Measurements from ENCODE around the gene PAQR9. TPM values are rescaled to one million over a fixed set of nuclear protein-coding genes. Genes with fewer than 3 reads are reported as not detected.

PAQR9 gene
- total and polyA plus RNA-seq, 7 experiments from 2014 or later: not detected

GRCh38 chr3:142934128-142934886 is 29.2 kb downstream of the PAQR9 start:
- Histone ChIP-seq H3K27me3 (ENCODE audit: control insufficient read depth in 2 of 2, insufficient read depth in 2 of 2, low read length in 2 of 2) (no peaks in the 10 kb centered on the region), H3K4me1 (ENCODE audit: control insufficient read depth in 2 of 2, insufficient read depth in 2 of 2, low read length in 2 of 2) (no peaks in the 10 kb centered on the region), H3K36me3 (ENCODE audit: control insufficient read depth in 2 of 3, insufficient read depth in 3 of 3, low read length in 3 of 3) (no peaks in the 10 kb centered on the region), H3K27ac (ENCODE audit: low read depth, low read length) (no peak overlapping the region), H3K9me3 (ENCODE audit: control insufficient read depth in 2 of 3, low read length in 3 of 3) (no peaks in the 10 kb centered on the region), H3K4me3 (ENCODE audit: low read length) (no peak overlapping the region)
- H3K4me3 Mint-ChIP-seq: no peak overlapping the region
- H3K9me3 Mint-ChIP-seq: no peaks in the 10 kb centered on the region
- no peaks in the 10 kb centered on the region for H3K36me3 Mint-ChIP-seq
- ATAC-seq: no peak
- peaks cover 0 to 1% (median 0%) of the 10 kb centered on the region in 7 donors for H3K4me1 Mint-ChIP-seq
- H3K27me3 Mint-ChIP-seq: peaks cover 0 to 14% (median 5%) of the 10 kb centered on the region in 5 donors
- ChIA-PET CTCF (no interaction called here), POLR2A (no interaction called here)
- no peak overlapping the region for H3K27ac Mint-ChIP-seq
- intact Hi-C loops (cut with micrococcal nuclease): no loop called here
- DNase-seq: no peak

DNA sequence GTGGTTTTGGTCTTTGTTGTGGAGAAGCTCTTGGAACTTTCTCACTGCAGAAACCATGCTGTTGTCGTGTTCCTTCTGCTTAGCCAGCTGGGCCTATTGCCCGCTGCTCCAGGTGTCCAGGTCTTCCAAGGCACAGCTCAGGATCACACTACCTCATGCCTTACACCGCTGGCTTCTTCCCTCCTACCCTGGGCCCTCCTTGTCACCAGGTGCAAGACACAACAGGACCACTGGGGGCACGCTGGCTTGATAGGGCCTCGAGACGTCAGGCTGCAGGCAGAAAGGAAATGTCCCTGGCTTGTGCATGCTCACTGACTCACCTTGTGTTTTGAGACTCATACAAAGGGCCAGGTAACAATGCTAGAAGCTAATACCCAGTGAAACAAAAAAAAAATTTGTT is 32.3 kb downstream of the PAQR9 start:
- no peaks in the 10 kb centered on the region for H3K4me1 Mint-ChIP-seq
- DNase-seq (no peak), ATAC-seq (peak; percentile 64)
- H3K4me3 Mint-ChIP-seq: no peak overlapping the region
- ChIA-PET CTCF (no interaction called here), POLR2A (interaction anchor here (0.6 kb wide), 1 partner anchor 664 kb away, joined by 3 read pairs; no protein-coding TSS in a partner anchor)
- Histone ChIP-seq H3K4me3 (ENCODE audit: low read length) (no peak overlapping the region), H3K27ac (ENCODE audit: low read depth, low read length) (no peak overlapping the region), H3K27me3 (ENCODE audit: control insufficient read depth in 2 of 2, insufficient read depth in 2 of 2, low read length in 2 of 2) (no peaks in the 10 kb centered on the region), H3K4me1 (ENCODE audit: control insufficient read depth in 2 of 2, insufficient read depth in 2 of 2, low read length in 2 of 2) (no peaks in the 10 kb centered on the region), H3K9me3 (ENCODE audit: control insufficient read depth in 2 of 3, low read length in 3 of 3) (no peaks in the 10 kb centered on the region), H3K36me3 (ENCODE audit: control insufficient read depth in 2 of 3, insufficient read depth in 3 of 3, low read length in 3 of 3) (no peaks in the 10 kb centered on the region)
- H3K27ac Mint-ChIP-seq: no peak overlapping the region
- no peaks in the 10 kb centered on the region for H3K9me3 Mint-ChIP-seq
- peaks cover 9 to 21% (median 17%) of the 10 kb centered on the region in 5 donors for H3K27me3 Mint-ChIP-seq
- intact Hi-C loops (cut with micrococcal nuclease): no loop called here
- no peaks in the 10 kb centered on the region for H3K36me3 Mint-ChIP-seq

GRCh38 chr3:142930463-142930862 is 33.0 kb downstream of the PAQR9 start:
- H3K4me3 ChIP-seq (ENCODE audit: low read length): no peak overlapping the region
- ATAC-seq (no peak), DNase-seq (no peak)
- Mint-ChIP-seq H3K36me3 (no peaks in the 10 kb centered on the region), H3K4me3 (no peak overlapping the region), H3K9me3 (no peaks in the 10 kb centered on the region), H3K4me1 (no peaks in the 10 kb centered on the region), H3K27ac (no peak overlapping the region), H3K27me3 (peaks cover 11 to 28% (median 23%) of the 10 kb centered on the region in 5 donors)
- no peaks in the 10 kb centered on the region for H3K4me1 ChIP-seq (ENCODE audit: control insufficient read depth in 2 of 2, insufficient read depth in 2 of 2, low read length in 2 of 2)
- CTCF ChIA-PET: no interaction called here
- POLR2A ChIA-PET: no interaction called here
- no peaks in the 10 kb centered on the region for H3K36me3 ChIP-seq (ENCODE audit: control insufficient read depth in 2 of 3, insufficient read depth in 3 of 3, low read length in 3 of 3)
- intact Hi-C loops (cut with micrococcal nuclease): no loop called here
- no peaks in the 10 kb centered on the region for H3K9me3 ChIP-seq (ENCODE audit: control insufficient read depth in 2 of 3, low read length in 3 of 3)
- H3K27me3 ChIP-seq (ENCODE audit: control insufficient read depth in 2 of 2, insufficient read depth in 2 of 2, low read length in 2 of 2): no peaks in the 10 kb centered on the region
- no peak overlapping the region for H3K27ac ChIP-seq (ENCODE audit: low read depth, low read length)

DNA sequence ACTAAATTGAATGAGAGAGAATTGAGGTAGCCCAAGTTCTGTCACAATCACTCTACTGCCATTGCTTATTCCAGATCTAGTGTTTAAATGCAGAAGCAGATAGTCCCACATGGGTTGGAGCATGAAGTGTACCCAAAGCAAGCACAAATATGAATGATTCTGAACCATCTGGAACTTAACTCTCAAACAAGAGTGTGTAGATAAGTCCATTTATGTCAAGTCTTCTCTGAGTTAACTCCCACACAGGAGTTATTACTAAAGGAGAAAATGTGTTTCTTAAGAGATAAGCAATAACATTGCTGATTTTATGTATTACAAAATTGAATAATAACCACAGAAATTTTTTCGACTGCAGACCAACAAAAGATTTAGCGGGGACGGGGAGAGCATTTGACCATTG is 33.6 kb downstream of the PAQR9 start:
- intact Hi-C loops (cut with micrococcal nuclease): loop anchor here in 1 of 2 donors (1.0 to 2.0 kb wide), 2 partner anchors 57 to 64 kb away; no protein-coding TSS in a partner anchor
- ChIA-PET CTCF (no interaction called here), POLR2A (no interaction called here)
- no peak for ATAC-seq
- Mint-ChIP-seq H3K4me1 (no peaks in the 10 kb centered on the region), H3K36me3 (no peaks in the 10 kb centered on the region), H3K9me3 (peaks cover 0 to 1% (median 0%) of the 10 kb centered on the region in 11 donors), H3K4me3 (no peak overlapping the region), H3K27ac (no peak overlapping the region), H3K27me3 (peaks cover 10 to 34% (median 27%) of the 10 kb centered on the region in 5 donors)
- H3K36me3 ChIP-seq (ENCODE audit: control insufficient read depth in 2 of 3, insufficient read depth in 3 of 3, low read length in 3 of 3): no peaks in the 10 kb centered on the region
- H3K27ac ChIP-seq (ENCODE audit: low read depth, low read length): no peak overlapping the region
- no peak for DNase-seq
- H3K4me3 ChIP-seq (ENCODE audit: low read length): no peak overlapping the region
- no peaks in the 10 kb centered on the region for H3K27me3 ChIP-seq (ENCODE audit: control insufficient read depth in 2 of 2, insufficient read depth in 2 of 2, low read length in 2 of 2)
- H3K4me1 ChIP-seq (ENCODE audit: control insufficient read depth in 2 of 2, insufficient read depth in 2 of 2, low read length in 2 of 2): no peaks in the 10 kb centered on the region
- no peaks in the 10 kb centered on the region for H3K9me3 ChIP-seq (ENCODE audit: control insufficient read depth in 2 of 3, low read length in 3 of 3)

DNA sequence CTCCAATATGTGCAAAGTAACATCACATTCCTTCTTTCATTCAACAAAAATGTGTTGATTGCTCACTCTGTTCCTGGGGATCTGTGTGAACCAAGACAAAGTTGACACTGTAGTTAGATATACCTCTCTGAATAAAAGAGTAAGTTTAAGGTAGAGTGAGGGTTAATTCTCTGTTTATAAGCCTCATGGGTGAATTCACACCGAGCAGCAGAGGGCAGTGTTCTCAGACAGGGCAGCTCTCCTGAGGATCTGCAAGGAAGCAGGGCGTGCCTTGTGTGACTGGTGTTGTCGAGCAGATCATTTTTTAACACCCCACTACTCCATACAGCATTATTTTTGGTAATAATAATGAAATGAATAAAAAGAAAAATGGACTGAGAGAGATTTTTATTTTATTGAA is 34.4 kb downstream of the PAQR9 start:
- Mint-ChIP-seq H3K36me3 (peaks cover 0 to 5% (median 0%) of the 10 kb centered on the region in 5 donors), H3K9me3 (peaks cover 0 to 7% (median 2%) of the 10 kb centered on the region in 11 donors), H3K27me3 (peaks cover 15 to 42% (median 33%) of the 10 kb centered on the region in 5 donors), H3K27ac (no peak overlapping the region), H3K4me1 (no peaks in the 10 kb centered on the region), H3K4me3 (no peak overlapping the region)
- ATAC-seq (peak; percentile 71), DNase-seq (peak in 2 of 9 donors; percentile 9 to 12)
- Histone ChIP-seq H3K4me1 (ENCODE audit: control insufficient read depth in 2 of 2, insufficient read depth in 2 of 2, low read length in 2 of 2) (no peaks in the 10 kb centered on the region), H3K27ac (ENCODE audit: low read depth, low read length) (no peak overlapping the region), H3K9me3 (ENCODE audit: control insufficient read depth in 2 of 3, low read length in 3 of 3) (no peaks in the 10 kb centered on the region), H3K27me3 (ENCODE audit: control insufficient read depth in 2 of 2, insufficient read depth in 2 of 2, low read length in 2 of 2) (no peaks in the 10 kb centered on the region), H3K36me3 (ENCODE audit: control insufficient read depth in 2 of 3, insufficient read depth in 3 of 3, low read length in 3 of 3) (no peaks in the 10 kb centered on the region), H3K4me3 (ENCODE audit: low read length) (no peak overlapping the region)
- intact Hi-C loops (cut with micrococcal nuclease): loop anchor here in 1 of 2 donors (1.0 to 2.0 kb wide), 2 partner anchors 58 to 65 kb away; no protein-coding TSS in a partner anchor
- ChIA-PET POLR2A (no interaction called here), CTCF (no interaction called here)

- Mint-ChIP-seq H3K27me3 (peaks cover 25 to 45% (median 42%) of the 10 kb centered on the region in 5 donors), H3K9me3 (peaks cover 0 to 10% (median 3%) of the 10 kb centered on the region in 11 donors), H3K4me1 (no peaks in the 10 kb centered on the region), H3K27ac (no peak overlapping the region), H3K4me3 (no peak overlapping the region), H3K36me3 (peaks cover 0 to 5% (median 0%) of the 10 kb centered on the region in 5 donors)
- Histone ChIP-seq H3K27me3 (ENCODE audit: control insufficient read depth in 2 of 2, insufficient read depth in 2 of 2, low read length in 2 of 2) (no peaks in the 10 kb centered on the region), H3K27ac (ENCODE audit: low read depth, low read length) (no peak overlapping the region), H3K4me1 (ENCODE audit: control insufficient read depth in 2 of 2, insufficient read depth in 2 of 2, low read length in 2 of 2) (no peaks in the 10 kb centered on the region), H3K9me3 (ENCODE audit: control insufficient read depth in 2 of 3, low read length in 3 of 3) (no peaks in the 10 kb centered on the region), H3K36me3 (ENCODE audit: control insufficient read depth in 2 of 3, insufficient read depth in 3 of 3, low read length in 3 of 3) (no peaks in the 10 kb centered on the region), H3K4me3 (ENCODE audit: low read length) (no peak overlapping the region)
- CTCF ChIA-PET: no interaction called here
- intact Hi-C loops (cut with micrococcal nuclease): no loop called here
- DNase-seq (no peak), ATAC-seq (no peak)
- POLR2A ChIA-PET: no interaction called here
Measured at GRCh38 chr3:142926368-142926944, 37.0 kb downstream of the PAQR9 start.
